HG02981 (cell line): Measurements from ENCODE around the gene LCT.
"Not testable (repeated sequence)": the region's sequence is repeated elsewhere in the genome, so short reads cannot be mapped to it uniquely, and the experiment has no call there.

ENCODE experiments used
- ATAC-seq: cut with Tn5 transposase; IDR thresholded peaks from one replicate; pipeline ENCODE4 v1.9.1; 2021; ENCODE audit warnings: mild to moderate bottlenecking, moderate library complexity; ENCODE audit not compliant: unreplicated experiment

LCT gene

DNA sequence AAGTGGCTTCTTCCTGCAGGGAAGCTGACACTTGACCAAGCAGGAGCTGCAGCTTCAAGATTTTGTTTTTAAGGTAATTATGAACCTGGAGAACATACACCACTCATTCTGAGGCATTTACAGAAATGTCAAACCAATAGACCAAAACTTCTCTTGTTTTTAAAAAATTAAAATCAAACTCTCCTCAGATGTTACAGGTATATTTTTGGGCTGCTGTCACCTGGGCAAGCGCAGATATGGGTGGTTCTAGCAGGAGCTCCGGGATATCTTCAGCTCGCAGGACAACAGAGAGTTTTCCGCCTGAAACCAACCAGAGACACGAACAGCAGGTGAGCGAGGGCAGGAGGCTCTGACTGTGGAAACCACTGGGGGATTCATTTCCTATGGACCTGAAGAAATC, 4.1 kb downstream of the LCT start:
- no peak for ATAC-seq

DNA sequence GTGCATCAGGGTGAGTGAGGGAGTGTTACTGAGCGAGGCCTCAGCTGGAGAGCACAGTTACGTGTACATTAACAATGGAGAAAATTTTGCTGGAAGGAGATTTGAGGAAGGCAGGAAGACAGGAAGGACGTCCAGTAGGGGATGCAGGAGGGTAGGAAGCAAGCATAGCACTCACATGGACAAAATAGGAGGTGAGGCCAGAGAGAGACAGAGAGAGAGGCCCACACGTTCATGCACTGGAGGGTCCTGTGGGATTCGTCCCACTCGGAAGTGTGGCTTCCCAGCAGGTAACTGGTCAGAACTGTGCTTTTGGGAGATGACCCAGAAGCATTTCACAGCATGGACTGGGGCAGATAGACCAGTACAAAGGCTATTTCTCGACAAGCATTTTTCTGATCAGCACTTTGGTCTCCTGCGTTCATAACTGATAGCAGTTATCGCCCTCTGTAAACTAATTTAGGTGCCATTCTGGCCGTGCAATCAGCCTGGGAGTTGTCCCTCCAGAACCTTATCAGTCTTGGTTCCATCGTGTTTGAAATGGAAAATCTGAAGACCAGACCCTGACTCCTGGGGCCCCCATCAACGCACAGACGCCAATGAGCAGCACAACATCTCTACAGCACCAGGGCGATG, 5.7 kb downstream of the LCT start:
- no peak for ATAC-seq

DNA sequence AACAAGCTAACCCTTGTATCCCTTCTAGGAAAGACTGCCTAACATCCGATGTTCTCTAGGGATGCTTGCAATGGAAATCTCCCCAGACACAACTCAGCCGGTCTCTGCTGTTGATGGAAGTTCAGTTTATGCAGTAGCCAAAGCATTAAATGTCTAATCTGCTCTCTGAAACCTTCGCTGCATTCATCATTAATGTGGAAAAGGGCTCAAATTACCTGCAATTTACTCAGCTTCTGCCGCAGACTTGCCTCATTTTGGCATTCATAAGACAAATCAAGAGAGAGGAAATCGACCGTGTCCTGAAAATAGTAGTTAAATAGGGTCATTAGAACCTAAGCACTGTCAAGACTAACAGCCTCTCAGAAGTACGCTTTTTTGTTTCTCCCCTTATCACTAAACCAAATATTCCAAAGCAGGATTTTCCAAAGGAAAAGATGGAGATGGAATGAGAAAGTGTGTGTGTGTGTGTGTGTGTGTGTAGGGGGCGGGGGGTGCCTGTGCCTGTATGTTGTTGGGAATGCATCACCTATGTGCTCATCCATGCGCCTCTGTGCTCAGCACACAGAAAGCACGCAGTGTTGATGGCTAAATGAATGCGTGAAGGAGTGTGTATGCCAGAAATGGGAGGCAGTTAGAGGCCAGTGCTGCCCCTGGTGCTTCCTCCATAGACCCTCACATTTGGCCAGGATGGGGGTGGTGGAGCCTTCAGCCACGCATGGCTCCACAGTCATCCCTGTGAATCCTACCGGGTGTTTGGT, 7.4 kb downstream of the LCT start:
- no peak for ATAC-seq

DNA sequence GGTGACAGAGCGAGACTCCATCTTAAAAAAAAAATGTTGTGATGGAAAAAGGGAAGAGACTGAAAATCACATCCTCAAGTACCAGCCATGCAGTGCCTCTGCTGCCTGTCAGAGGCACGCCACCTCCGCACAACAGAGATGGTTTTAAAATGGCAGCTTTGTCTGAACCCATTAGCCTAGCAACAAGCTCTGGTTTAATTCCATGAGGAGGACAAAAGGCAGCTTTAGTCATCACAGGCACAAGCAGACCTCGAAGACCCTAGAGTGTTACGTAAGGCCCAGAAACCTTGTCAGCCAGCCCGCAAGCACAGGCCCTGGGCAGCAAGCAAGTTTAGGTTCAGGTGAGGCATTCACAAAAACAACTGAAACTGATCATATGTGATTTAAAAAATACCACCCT, 10.4 kb downstream of the LCT start:
- ATAC-seq, result no peak

DNA sequence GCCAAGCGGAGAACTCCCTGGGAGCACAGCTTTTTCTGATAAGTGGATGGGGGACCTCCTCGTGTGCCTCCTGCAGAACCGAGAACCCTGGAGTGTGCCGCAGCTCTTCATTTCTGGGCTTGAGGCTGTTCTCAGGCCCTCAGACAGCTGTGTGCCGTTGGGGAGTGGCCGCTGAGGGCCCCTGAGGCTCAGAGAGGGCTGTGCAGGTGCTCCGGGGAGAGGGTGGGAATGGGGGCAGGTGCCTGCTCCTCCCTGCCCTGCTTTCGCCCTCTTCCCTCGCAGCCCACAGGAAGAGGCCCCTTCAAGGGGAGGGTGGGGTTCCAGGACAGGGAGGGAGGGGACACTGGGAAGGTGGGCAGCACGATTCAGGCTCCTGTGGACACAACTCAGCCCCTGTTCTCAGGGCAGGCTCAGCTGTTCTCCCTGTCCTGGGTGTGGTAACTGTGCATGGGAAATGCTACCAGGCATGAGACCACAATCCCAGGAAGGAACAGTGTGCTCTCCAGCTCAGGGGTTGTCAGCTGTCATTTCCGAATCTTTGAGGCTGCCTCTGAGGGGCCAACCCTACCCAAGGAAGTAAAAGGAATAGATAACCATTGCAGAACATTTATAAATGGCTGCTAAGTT, 11.3 kb downstream of the LCT start:
- no peak for ATAC-seq

DNA sequence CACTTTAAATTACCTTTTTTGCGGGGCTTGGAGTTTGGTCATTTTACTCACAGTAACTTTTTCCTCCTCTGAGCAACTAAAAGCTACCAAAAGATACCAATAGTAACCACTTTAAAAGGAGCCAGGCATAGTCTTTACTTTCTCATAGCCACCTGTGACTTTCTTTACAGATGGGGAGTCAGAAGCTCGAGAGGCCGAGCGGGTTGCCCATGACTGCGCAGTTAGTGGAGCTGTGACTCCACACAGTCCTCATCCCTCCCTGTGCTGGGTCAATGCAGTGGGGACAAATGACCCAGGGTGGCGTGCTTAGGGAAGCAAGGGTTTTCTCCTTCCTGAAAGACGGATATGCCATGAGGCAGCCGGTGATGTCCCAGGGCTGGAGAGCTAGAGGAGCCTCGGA, 11.9 kb downstream of the LCT start:
- ATAC-seq, result no peak

DNA sequence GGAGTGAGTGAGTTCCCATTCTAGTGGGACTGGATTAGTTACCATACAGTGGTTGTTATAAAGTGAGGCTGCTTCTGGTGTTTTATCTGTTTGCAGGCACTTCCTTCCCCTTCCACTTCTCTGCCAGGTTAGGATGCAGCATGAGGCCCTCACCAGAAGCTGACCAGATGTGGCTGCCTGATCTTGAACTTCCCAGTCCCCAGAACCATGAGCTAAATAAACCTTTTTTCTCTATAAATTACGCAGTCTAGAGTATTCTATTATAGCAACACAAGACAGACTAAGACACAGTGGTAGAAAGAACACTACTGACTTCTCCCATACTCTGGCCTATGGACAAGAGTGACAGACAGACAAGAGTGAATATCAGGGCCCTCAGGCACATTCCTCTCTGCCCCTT, 14.1 kb downstream of the LCT start:
- no peak for ATAC-seq

DNA sequence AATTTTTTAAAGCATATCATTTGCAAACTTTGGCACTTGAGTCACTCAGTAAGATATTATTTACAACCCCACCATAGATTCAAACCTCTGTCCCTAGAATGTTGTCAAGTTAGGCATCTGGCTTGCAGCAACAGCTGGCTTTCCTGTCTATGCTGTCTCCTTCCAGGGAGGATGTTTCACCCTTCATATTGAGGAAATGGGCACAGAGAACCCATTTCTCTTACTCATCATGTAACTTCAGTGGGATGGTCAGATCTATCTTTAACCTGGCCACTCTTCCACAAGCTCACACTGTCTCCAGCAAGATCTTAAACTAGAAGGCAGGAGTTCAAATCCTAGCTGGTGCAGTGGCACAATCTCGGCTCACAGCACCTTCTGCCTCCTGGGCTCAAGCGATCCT, 15.8 kb downstream of the LCT start:
- no peak for ATAC-seq

DNA sequence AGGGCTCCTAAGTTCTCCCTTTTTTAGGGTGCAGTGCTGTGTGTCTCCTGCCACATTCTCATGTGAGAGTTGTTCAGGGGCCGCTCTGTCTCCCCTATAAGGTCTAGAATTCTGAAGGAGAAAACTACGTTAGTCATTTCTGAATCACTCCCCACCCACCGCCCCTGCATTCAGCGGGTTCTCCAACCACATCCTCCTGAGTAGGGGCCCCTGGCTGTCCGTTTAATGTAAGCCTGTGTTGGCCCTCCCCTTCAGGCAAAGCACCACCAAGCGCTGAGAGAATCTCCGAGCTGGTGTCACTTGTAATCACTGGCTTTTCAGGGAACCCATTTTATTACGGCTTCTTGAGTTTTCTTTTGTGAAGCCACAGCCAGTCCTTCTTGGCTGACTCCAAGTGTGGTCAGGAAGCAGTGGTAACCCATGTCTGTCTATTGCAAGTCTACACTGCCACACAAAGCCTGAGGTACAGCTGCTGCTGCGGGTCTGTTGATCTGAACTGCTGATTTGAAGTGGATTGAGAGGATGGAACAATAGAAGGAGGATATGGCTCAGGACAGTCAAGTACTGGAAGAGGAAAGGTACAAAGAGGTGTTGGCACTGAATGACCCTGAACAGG, 16.9 kb downstream of the LCT start:
- ATAC-seq, result peak; percentile 89

DNA sequence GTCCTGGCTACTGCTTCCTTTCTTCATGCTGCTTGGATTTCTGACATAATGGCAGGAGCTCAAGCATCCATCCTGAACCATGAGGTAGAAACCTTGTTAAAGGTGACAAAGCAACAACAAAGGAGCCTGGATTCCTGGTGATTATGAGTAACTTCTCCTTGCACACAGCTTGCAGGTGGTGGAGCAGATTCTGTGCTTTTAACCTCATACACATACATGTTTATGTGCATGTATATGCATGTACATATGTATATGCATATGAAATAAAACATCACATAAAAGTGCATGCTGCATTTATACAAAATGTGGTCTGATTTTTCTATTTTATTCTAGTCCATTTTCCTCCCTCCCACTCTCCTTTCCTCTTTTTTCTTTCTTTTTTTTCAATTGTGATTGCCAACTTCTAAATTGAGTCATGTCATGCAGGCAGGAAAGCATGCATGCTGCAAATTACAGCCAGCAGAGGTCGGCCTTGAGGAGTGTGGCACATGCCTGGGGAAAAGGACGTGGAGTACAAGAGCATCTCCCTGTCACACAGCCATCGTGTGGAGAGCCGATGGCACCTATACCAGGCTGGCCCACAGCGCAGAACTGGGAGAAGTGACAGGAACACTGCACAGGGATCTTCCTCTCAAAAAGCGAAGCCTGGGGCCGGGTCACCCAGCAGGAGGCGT, 17.9 kb downstream of the LCT start:
- ATAC-seq, result no peak

DNA sequence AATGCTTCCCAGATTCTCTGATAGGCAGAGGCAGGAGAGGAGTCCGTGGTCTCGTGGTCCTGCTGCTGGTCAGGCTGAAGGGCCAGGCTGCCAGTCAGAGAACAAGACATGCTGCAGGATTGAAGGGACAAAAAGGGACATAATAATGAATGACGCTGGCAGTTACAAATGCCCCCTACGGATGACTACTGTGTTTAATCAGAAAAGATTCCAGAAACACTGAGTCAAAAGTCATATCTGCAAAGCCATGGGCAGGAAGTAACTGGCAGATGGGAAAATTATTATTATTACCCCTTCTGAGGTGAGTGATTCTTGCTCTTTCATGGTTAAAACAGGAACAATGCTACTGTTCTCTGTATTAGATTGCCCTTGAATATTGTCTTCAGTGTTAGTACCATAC, 19.0 kb downstream of the LCT start:
- no peak for ATAC-seq

DNA sequence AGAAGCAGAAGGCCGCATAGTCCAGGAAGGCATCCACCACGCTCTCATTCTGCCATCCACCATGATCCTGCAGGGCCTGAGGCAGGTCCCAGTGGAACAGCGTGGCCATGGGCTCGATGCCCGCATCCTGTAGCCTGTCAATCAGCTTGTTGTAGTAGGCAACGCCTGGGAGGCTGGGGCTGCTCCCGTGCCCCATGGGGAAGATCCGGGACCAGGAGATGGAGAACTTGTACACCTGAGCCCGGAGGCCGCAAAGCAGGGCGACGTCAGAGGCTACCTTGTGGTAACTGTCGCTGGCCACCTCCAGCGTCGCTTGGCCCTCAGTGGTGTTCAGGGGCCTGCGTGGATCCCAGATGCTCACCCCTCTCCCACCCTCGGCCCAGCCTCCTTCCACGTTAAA, 19.5 kb downstream of the LCT start:
- ATAC-seq, result no peak

DNA sequence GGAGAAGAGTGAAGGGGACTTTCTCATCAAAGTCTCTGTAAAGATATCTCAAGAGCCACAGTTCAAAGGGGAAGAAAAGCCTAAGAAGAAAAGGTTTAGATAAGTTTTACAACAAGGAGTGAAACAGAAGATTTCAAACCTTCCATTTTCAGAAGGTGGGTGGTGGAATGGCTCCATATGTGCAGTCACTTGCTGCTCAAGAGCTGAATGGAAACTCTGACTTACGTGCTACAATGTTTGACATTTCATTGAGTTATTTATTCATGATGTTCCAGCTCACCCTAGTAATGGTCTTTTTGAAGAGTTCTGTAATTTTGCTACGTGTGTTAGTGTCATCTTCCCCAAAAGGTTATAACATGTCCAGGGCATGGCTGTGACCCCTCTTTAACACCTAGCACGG, 21.7 kb downstream of the LCT start:
- ATAC-seq, result no peak

DNA sequence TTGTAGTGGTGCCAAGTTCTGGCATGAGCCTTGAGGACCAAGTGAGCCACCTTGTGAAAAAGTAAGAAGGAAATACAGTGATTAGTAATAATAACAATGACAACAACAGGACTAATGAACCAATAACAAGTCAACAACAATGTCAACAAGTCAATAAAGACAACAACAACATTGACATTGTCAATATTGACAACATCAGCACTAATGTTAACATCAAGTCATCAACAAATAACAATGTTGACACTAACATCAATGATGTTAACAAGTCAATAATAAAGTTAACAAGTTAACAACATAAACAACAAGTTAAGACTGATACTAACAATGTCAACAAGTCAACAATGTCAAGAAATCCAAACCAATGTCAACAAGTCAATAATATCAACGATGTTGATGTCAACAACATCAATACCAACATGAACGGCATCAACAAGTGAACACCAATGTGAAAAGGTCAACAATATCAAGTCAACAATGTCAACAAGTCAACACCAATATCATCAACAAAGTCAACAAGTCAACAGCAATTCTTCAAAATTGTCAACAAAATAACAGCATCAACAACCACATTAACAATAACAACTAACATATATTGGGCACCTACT, 24.0 kb downstream of the LCT start:
- no peak for ATAC-seq

DNA sequence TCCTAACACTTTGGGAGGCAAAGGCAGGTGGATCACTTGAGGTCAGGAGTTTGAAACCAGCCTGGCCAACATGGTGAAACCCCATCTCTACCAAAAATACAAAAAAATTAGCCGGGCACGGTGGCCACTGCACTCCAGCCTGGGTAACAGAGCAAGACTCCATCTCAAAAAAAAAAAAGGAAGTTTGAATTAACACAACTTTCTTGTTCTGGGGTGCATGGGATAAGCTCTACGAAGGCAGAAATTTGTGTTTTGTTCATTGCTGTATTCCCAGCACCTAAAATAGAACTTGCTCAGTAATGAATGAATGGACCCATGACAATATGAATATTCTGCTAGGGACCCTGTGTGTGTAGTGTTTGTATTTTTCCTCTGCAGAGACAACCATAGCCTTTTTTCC, 29.1 kb downstream of the LCT start:
- ATAC-seq, result not testable (repeated sequence)

DNA sequence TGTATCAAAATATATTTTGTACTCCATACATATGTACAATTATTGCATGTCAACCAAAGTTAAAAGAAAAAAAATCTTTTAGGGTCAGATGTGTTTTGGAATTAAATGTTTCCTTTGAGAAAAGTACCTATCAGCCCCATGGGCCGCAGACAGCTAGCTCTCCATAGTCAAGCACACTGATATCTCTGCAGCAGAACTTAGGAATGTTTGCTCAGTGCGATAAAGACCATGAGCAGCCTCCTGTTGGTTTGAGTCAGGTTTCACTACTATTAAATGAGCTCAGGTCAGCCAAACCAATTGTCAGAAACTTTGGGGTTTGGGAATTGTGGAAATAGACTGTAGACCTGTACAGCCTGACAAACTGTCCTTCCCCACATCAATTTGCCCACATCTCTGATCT, 33.7 kb downstream of the LCT start:
- ATAC-seq, result no peak

DNA sequence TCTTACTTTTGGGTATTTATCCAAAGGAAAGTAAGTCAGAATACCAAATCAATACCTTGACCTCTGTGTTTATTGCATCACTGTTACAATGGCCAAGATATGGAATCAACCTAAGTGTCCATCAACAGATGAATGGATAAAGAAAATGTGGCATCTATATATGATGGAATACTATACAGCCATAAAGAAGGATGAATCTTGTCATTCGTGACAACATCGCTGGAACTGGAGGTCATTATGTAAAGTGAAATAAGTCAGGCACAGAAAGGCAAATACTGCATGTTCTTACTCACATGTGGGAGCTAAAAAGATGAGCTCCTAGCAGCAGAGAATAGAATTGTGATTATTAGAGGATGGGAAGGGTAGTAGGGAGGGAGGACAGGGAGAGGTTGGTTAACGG, 34.6 kb downstream of the LCT start:
- ATAC-seq, result no peak

DNA sequence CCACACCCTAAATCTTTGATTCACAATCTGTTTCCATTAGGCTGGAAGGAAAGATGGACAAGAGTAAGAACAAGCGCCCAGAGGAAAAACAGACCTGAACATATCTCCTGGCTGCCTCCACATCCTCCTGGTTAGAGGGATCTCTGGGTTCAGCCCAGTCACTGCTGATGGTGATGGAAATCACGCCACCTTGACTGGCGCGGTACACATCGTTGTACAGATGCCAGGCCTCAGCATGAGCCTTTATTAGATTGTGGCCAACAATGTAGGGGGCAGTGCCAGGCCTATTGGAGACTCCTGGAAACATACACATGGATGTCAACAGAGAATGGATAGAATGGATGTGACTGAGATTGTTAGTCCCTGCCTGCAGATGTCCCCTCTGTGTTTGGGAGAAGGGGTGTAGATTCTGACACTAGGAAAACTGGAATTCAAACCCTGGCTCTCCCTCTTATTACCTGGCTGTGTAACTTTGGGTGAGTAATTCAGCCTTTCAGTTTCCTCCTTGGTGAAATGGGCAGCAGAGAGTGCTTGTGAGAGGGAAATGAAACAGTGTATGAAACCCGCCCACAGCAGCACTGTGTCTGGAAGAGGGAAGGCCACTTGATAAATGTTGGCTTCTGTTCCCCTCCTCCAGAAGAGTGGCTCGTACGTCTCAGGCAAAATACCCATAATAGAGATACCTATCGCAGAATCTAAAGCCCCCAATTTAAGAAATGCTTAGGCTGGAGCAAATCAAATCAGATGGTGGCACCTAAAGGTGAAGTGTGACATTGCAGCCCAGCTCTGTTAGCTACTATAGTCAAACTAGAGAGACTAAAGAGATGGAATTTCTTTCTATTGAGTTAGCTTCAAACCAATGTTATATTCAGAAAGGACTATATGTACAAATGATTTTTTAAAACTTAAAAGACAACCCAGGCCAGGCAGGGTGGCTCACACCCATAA, 36.2 kb downstream of the LCT start:
- no peak for ATAC-seq

DNA sequence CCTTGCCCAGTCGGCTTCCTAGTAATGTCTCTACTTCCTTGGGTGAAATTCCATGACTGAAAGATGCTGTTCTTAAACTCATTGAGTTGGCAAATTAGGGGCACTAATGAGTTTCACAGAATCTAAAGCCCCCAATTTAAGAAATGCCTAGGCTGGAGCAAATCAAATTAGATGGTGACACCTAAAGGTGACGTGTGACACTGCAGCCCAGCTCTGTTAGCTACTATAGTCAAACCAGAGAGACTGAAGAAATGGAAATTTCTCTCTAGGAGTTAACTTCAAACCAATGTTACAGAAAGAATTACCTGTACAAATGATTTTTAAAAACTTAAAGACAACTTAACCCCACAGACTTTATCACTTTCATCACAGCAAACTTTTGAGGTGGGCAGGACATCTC, 37.2 kb downstream of the LCT start:
- no peak for ATAC-seq

DNA sequence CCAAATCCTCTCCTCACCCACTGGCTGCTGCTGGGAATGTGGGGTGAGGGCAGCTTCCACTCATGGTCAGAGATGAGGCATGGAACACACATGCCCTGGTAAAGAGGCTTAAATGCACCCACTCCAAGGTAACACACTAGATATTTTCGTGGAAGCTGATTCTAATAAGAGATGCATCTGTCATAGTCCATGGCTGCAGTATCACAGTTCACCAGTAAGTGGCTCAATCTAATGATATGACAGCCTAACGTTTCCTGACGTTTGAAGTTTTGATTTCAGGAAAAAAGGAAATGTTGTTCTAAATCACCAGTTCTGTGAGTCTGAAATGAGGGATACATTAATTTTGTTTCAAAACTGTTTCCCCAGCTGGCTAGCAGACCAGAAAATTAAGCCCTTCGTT, 38.2 kb downstream of the LCT start:
- ATAC-seq, result no peak
